HepG2 (cell line): ENCODE measurements around the gene HSPA1L. TPM values are rescaled to one million over a fixed set of nuclear protein-coding genes. Genes with fewer than 3 reads are reported as not detected.
A peak's percentile ranks its signal among the peaks of the same experiment; 100 is the strongest.

Experiments used
- AGO1 ChIP-seq: fragments of 200-400 bp; formaldehyde crosslinking; IDR thresholded peaks from 2 replicates; pipeline ENCODE4 v1.6.1; 2017; ENCODE audit warnings: mild to moderate bottlenecking, low read depth, low read length, moderate library complexity; ENCODE audit not compliant: poor library complexity, severe bottlenecking
- E2F2 ChIP-seq: sonication (generic); formaldehyde crosslinking; IDR thresholded peaks from 2 replicates; pipeline ENCODE4 v1.4.0; 2020; ENCODE audit warnings: missing genetic modification reagents, borderline replicate concordance
- KLF16 ChIP-seq, 2 experiments: sonication (generic) in 1 of 2; formaldehyde crosslinking in 1 of 2; IDR thresholded peaks; 2 replicates each; pipeline versions ENCODE4 v1.6.1 to v1.8.0; 2016 to 2023; ENCODE audit warnings: missing genetic modification reagents in 2 of 2, missing compliant biosample characterization in 1 of 2
- MATR3 ChIP-seq: sonication (generic); formaldehyde crosslinking; IDR thresholded peaks from 2 replicates; pipeline ENCODE4 v1.4.0; 2020; ENCODE audit warnings: missing genetic modification reagents
- MAZ ChIP-seq, 2 experiments: sonication (generic) in 1 of 2; formaldehyde crosslinking in 1 of 2; IDR thresholded peaks; 2 replicates each; pipeline versions ENCODE4 v1.5.0 to v1.6.1; 2012 to 2020; ENCODE audit warnings: low read depth in 2 of 2, mild to moderate bottlenecking in 2 of 2, borderline replicate concordance in 1 of 2, improper control_type of control experiment in 1 of 2, low read length in 1 of 2, missing genetic modification reagents in 1 of 2, moderate library complexity in 1 of 2
- TCF7 ChIP-seq: sonication (generic); IDR thresholded peaks from 2 replicates; pipeline ENCODE4 v1.6.1; 2016; ENCODE audit warnings: antibody characterized with exemption, low read depth
- UBTF ChIP-seq: sonication (generic); formaldehyde crosslinking; IDR thresholded peaks from 2 replicates; pipeline ENCODE4 v1.4.0; 2020; ENCODE audit warnings: mild to moderate bottlenecking, missing genetic modification reagents
- ZBTB7A ChIP-seq: sonication (generic); formaldehyde crosslinking; IDR thresholded peaks from 2 replicates; pipeline ENCODE4 v1.8.0; 2022; ENCODE audit warnings: mild to moderate bottlenecking, missing genetic modification reagents
- ZFAT ChIP-seq: sonication (generic); formaldehyde crosslinking; conservative IDR thresholded peaks from 2 replicates; pipeline ENCODE4 v1.8.1; 2023; ENCODE audit warnings: missing genetic modification reagents, inconsistent platforms
- ZNF24 ChIP-seq: fragments of 450-650 bp; IDR thresholded peaks from 2 replicates; pipeline ENCODE4 v1.6.1; 2017; ENCODE audit warnings: antibody characterized with exemption, mild to moderate bottlenecking
- ZNF256 ChIP-seq: sonication (generic); formaldehyde crosslinking; conservative IDR thresholded peaks from 2 replicates; pipeline ENCODE4 v1.4.0; 2020; ENCODE audit warnings: missing genetic modification reagents
- ZNF337 ChIP-seq: sonication (generic); formaldehyde crosslinking; IDR thresholded peaks from 2 replicates; pipeline ENCODE4 v1.5.1; 2020; ENCODE audit warnings: missing genetic modification reagents, low read depth, mild to moderate bottlenecking, borderline replicate concordance
- ZNF558 ChIP-seq: sonication (generic); formaldehyde crosslinking; IDR thresholded peaks from 2 replicates; pipeline ENCODE4 v1.9.0; 2022; ENCODE audit warnings: mild to moderate bottlenecking, missing genetic modification reagents, borderline replicate concordance
- ZNF781 ChIP-seq: sonication (generic); formaldehyde crosslinking; IDR thresholded peaks from 2 replicates; pipeline ENCODE4 v1.5.1; 2020; ENCODE audit warnings: borderline replicate concordance, mild to moderate bottlenecking, missing genetic modification reagents; ENCODE audit errors: not compliant biosample characterization
- ZNF792 ChIP-seq: IDR thresholded peaks from 2 replicates; pipeline ENCODE4 v1.6.1; 2016
- ZSCAN31 ChIP-seq: sonication (generic); formaldehyde crosslinking; IDR thresholded peaks from 2 replicates; pipeline ENCODE4 v1.5.0; 2020; ENCODE audit warnings: low read depth, mild to moderate bottlenecking, missing genetic modification reagents
- polyA plus RNA-seq, 8 experiments: library from polyadenylated mRNA; depleted of rRNA in 3 of 8; stranded (reverse) in 7 of 8; unstranded in 1 of 8; fragments of >200 nt; fragmentation: Illumina TruSeq in 4 of 8; extraction: Trizol in 4 of 8; gene quantifications; 2 replicates each; pipeline versions ENCODE4 v1.2.1 to v1.2.3, GENCODE V29; 2011 to 2016; ENCODE audit warnings: low read depth in 4 of 8, missing spikeins in 1 of 8, mixed read lengths in 1 of 8; ENCODE audit not compliant: insufficient read depth in 1 of 8
- total RNA-seq, 5 experiments: library from RNA; depleted of rRNA; stranded (reverse); fragments of >200 nt; fragmentation: Illumina TruSeq; extraction: Trizol; gene quantifications; 2 replicates each; pipeline ENCODE4 v1.2.3, GENCODE V29; 2016; ENCODE audit warnings: low read depth in 1 of 5
- TF ChIP-seq, protein P1 (sequence below): sonication (generic); formaldehyde crosslinking; IDR thresholded peaks from 2 replicates; pipeline ENCODE4 v1.5.1; 2020; ENCODE audit warnings: mild to moderate bottlenecking, missing genetic modification reagents, moderate library complexity
- TF ChIP-seq, protein P2 (sequence below): sonication (generic); formaldehyde crosslinking; IDR thresholded peaks from 2 replicates; pipeline ENCODE4 v1.8.1; 2023; ENCODE audit warnings: mild to moderate bottlenecking, moderate library complexity, missing genetic modification reagents

The HSPA1L gene
- total and polyA plus RNA-seq, 2 of the 13 experiments (the other 11 are each of a cell fraction or from before 2014, with no cell fraction given) = 0.55 to 1.0 TPM

DNA sequence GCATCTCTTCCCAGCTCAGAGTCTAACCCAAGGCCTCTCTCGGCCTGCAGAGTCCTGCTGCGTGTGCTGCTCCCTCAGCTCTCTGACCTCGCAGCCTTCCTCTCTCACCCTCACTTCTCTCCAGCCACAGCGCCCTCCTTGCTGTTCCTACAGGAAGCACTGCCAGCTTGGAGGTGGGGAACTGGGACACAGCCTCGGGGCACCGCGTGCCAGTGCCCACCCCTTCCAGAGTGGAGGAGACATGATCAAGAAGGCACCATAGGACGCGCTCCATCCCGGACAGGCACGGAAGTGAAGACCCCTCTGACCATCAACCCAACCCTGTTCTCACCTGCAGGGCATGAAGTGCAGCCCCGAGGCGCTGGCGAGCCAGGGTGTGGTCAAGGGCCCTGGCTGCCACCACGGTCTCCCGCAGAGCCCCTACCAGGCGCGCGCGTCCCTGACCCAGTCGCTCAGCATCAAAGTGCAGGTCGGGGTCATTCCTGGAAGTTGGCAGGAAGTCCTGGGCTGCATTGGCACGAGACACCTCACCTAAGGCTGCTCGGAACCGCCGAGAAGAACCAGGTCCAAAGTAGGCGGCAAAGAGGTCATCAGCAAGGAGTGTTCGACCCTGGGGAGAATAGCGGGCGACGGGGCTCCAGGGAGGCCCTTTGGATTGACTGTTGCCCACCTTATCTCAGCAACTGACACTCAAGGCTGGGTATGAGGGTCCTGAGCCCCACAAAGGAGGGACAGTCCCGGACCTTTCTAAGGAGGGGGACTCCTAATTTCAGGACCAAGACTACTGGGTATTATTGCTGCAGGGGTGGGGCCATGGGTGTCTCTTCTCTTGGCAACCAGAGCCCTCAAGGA, 39.2 kb downstream of the HSPA1L start (continued):
- TF ChIP-seq UBTF (CRISPR knock-in tag) (peak; percentile 27; the same call in 1 of the 2 replicates), ZSCAN31 (CRISPR knock-in tag) (no peak), E2F2 (CRISPR knock-in tag) (no peak), AGO1 (no peak), ZNF24 (no peak), ZNF337 (CRISPR knock-in tag) (no peak), ZNF558 (no peak), MAZ (IDR thresholded peaks at IDR 0.05; ENCODE audit: borderline replicate concordance, low read depth, low read length) (no peak), MAZ (CRISPR knock-in tag; IDR thresholded peaks at IDR 0.05; ENCODE audit: low read depth) (no peak), ZBTB7A (CRISPR knock-in tag) (peak; percentile 56), MATR3 (CRISPR knock-in tag) (no peak), ZNF256 (no peak), TCF7 (peak; percentile 36; the same call in 1 of the 2 replicates), ZNF792 (no peak), ZFAT (no peak), ZNF781 (CRISPR knock-in tag) (peak; percentile 40), KLF16 (CRISPR knock-in tag; IDR thresholded peaks at IDR 0.05) (no peak)
- TF ChIP-seq, protein P1, sequence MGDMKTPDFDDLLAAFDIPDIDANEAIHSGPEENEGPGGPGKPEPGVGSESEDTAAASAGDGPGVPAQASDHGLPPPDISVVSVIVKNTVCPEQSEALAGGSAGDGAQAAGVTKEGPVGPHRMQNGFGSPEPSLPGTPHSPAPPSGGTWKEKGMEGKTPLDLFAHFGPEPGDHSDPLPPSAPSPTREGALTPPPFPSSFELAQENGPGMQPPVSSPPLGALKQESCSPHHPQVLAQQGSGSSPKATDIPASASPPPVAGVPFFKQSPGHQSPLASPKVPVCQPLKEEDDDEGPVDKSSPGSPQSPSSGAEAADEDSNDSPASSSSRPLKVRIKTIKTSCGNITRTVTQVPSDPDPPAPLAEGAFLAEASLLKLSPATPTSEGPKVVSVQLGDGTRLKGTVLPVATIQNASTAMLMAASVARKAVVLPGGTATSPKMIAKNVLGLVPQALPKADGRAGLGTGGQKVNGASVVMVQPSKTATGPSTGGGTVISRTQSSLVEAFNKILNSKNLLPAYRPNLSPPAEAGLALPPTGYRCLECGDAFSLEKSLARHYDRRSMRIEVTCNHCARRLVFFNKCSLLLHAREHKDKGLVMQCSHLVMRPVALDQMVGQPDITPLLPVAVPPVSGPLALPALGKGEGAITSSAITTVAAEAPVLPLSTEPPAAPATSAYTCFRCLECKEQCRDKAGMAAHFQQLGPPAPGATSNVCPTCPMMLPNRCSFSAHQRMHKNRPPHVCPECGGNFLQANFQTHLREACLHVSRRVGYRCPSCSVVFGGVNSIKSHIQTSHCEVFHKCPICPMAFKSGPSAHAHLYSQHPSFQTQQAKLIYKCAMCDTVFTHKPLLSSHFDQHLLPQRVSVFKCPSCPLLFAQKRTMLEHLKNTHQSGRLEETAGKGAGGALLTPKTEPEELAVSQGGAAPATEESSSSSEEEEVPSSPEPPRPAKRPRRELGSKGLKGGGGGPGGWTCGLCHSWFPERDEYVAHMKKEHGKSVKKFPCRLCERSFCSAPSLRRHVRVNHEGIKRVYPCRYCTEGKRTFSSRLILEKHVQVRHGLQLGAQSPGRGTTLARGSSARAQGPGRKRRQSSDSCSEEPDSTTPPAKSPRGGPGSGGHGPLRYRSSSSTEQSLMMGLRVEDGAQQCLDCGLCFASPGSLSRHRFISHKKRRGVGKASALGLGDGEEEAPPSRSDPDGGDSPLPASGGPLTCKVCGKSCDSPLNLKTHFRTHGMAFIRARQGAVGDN = peak; percentile 83
- TF ChIP-seq, protein P2, sequence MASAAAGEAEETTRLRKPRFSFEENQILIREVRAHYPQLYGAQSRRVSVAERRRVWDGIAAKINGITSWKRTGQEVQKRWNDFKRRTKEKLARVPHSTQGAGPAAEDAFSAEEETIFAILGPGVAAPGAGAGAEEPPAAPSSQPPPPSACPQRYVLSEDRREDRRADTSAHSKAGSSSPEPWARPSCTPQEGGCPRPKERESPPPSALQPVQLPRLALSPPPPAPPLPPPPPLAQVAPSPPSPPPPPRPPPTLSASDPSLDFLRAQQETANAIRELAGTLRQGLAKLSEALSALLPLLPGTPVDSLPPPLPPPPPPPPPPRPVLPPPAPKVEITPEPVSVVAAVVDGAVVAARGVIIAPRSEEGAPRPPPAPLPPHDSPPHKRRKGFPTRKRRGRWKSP (CRISPR knock-in tag) = no peak
